ENCODE measurements around the gene TSGA10.

- TF ChIP-seq CTCF (IDR thresholded peaks at IDR 0.05), result no peak
- no peak for TF ChIP-seq POLR2A (IDR thresholded peaks at IDR 0.05)
Measured at GRCh38 chr2:99150706-99151105, 4.0 kb downstream of the TSGA10 start.
